HG02981 (cell line): Measurements from ENCODE around the gene SMG9.
"Not testable (repeated sequence)": the region's sequence is repeated elsewhere in the genome, so short reads cannot be mapped to it uniquely, and the experiment has no call there.

ENCODE experiments used
- ATAC-seq: cut with Tn5 transposase; IDR thresholded peaks from one replicate; pipeline ENCODE4 v1.9.1; 2021; ENCODE audit warnings: mild to moderate bottlenecking, moderate library complexity; ENCODE audit not compliant: unreplicated experiment

SMG9 gene

DNA sequence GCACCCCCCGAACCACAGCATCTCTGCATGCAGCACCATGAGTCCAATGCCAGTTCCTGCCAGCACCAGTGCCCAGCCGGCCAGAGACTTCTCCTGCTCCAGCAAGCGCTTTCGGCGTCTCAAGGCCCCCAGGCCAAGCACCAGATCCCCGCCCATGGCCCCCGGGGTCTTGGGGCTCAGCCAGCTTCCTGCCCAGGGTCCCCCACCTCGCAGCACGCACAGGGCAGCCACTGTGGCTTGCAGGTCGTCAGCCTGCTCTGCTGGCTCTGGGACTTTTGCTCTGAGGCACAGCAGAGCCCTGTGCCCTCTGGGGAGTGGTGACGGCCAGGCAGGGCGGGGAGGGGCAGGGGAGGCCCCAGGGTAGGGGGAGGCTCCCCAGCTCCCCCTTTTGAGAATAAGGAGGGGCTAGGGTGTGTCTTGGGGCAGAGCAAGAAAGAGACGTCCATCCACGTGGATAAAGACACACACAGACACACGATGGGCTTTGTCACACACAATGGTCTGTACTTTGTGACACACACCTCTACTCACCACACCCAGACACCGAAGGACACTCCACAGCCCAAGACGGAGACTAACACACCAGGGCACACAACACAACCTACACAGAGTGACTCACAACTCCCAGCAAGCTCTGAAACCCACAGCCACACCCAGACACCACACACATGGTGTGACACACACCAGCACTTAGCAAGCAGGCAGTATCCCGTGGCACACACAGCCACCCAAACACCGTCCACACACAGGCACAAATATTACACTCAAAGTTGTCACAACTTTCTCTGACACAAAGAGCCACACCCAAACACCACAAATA lies 26.2 kb upstream of the SMG9 start, which contains the start of gene KCNN4:
TSS of gene KCNN4 (minus strand) at position 268 of the 820 bp plus-strand sequence. CDS start at position 156, 112 bp downstream.
- ATAC-seq = no peak

DNA sequence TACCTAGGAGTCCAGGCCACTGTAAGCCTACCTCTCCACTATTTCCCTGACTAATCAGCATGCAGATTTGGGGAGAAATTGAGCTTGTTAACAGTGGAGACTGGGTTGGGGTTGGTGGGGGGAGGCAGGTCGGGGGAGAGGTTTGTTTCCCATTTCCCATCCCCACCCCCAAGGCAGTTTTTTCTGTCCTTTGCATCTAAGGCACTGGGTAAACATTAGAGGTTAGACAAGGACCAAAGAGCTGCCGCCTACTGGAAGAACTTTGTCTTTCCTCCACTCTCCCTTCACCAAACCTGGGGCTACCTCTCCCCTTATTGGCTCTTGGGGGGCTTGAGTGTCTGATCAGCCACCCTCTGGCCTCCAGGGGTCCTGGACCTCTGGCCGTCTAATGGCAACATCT lies 25.1 kb upstream of the SMG9 start:
- ATAC-seq = no peak

DNA sequence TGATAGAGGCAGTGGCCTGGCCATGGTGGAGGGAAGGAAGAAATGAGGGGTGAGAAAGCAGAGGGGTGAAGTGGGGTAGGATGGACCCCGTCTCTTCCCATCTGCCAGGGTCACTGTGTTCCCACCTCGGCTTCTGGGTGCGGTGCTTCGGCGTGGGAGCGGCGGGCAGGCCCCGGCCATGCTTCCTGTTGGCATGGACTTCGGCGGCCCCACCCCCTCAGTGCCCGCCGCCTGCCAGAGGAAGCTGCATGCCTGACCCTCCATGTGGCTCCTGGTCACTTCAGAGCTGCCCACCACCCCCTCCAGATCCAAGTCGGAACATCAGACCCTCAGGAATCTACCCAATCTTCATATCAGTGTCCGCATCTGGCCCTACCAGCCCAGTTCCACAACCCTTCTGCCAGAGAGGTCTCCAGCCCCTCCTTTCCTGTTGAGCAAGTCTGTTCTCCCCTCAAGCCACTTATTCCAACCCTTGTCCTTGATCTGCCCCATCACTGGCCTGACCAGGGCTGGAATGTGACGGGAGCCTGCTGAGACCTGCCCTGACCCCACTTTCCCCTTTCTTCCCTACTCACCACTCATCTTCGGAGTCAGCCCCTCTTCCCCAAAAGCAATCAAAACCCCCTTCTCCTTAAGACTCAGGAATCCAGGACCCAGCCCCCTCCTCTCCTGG lies 24.5 kb upstream of the SMG9 start:
- no peak for ATAC-seq

DNA sequence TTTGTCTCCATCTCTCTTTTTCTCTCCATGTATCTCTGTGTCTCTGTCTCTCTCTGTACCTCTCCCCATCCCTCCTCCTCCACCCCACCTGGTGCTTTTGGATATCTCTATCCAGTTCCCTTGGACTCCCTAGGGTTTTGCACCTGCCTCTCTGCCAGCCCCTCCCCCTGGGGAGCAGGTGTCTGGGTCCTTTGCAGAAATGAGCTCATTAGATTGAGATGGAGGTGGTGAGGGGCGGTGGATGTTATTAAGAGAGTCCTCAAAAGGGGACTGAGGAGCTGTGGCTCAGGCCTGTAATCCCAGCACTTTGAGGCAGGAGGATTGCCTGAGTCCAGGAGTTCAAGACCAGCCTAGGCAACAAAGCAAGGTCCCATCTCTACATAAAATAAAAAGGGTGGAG lies 23.9 kb upstream of the SMG9 start:
- ATAC-seq = no peak

DNA sequence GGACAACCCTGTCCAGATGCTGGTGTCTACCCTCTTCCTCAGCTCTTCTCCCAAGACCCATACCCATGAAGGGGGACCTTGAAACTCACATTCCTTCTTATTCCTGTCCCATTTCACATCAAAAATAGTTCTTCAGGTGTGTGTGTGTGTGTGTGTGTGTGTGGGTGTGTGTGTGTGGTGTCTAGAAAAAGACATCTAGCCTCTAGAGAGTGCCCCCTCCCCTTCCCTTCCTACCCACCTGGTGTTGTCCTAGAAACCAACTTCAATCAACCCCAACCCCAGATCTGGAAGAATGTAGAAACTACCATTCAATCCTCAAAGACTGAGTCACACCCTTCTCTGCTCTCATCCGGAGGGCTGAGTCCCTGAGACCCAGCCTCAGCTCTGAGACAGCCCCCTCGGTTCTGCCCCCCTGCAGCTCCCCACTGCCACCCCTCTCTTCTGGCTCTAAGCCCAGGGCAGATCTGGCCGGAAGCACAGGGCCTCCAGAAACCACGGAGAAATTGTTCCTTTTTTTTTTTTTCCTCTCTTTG lies 22.5 kb upstream of the SMG9 start:
- ATAC-seq = no peak

DNA sequence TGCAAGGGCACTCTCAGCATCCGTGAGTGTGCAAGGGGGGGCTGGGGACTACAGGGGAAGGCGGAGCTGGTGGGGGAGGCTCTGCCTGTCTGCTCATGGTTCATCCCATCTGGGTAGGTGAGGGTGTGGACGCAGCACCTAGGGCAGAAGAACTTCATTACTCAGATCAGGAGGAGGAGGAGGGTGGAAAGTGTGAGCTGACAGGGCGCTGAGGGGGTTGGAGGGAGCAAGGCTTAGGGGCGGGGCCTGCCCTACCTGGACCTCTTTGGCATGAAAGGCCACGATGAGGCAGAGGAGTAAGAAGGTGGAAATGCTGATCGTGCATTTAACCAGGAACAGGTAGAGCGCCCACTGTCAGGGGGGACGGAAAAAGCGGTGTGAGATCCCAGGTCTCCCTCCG lies 21.5 kb upstream of the SMG9 start:
- ATAC-seq = no peak

DNA sequence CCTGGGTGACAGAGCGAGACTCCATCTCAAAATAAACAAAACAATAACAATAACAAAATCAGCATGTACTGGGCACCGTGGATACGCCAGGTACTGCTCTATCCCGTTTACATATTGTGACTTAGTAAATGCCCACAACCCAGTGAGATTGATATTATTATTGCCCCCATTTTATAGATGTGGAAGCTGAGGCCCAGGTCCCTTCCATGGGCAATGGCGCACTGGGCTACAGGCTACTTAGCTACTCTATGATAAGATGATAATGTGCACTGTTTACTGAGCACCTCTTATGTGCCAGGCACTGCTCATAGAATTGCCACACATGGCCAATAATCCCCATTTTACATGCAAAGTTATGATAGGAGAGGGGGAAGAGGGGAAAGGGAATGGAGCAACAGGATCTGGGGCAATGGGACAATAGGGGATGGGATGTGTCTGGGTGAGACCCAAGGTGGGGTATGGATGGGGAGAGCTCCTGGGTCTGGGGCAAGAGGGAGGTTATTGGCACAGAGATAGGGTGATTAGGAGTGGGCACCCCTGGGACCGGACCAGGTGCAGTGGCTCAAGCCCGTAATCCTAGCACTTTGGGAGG lies 20.6 kb upstream of the SMG9 start:
- ATAC-seq = no peak

DNA sequence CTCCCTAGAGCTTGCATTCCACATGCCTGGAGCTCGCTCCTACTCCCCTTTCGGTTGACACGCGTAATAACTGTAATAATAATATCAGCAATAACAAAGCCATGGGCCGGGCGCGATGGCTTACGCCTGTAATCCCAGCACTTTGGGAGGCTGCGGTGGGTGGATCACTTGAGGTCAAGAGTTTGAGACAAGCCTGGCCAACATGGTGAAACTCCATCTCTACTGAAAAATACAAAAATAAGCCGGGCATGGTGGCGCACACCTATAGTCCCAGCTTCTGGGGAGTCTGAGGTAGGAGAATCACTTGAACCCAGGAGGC lies 20.1 kb upstream of the SMG9 start:
- not testable (repeated sequence) for ATAC-seq

DNA sequence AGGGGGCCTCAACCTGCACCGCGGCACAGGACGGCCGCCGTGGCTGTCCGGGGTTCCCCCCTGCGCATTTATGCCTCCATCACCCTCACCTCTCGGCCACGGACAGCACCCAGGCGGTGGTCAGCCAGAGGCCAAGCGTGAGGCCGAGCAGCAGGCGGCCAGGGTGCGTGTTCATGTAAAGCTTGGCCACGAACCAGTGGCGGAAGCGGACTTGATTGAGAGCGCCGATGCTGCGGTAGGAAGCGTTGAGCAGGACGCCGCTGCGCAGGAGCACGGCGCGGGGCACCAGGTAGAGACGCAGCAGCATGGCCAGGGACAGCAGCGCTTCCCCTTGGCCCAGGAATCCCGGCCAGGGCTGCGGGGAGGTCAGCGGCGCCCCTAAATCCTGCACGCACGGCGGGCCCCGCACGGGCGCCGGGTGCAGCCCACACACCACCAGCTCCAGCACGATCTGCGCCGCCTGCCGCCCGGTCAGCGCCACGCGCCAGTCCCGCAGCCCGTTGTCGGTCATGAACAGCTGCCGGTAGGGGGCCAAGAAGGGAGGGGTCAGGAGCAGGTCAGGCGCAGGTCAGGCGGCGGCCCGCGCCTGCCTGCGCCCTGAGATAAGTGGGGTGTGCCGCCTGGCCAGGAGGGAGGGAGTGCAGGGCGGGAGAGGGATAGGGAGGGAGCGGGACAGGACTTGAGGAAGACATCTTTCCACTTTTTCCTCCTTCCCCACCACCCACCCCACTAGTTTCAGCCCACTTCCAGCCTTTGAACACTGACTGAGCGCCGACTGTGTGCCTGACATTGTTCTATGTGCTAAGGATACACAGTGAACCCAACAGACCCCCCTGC lies 19.6 kb upstream of the SMG9 start:
- ATAC-seq = no peak

DNA sequence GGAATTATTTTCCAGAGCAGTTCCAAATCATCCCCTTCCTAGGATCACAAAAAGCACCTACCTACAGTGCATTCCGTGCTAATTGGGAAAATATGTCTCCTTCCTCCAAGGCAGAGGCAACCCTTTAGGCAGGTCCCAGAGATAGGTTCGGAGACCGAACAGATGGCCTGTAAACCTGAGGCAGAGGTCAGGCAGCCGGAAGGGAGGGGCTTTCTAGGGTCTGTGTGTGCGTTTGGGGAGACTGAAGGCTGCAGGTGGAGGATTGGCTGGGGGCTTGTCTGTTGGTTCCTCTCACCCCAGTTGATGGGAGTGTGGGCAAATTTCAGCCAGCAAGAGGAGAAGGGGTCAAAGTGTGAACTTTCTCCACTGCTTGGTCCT lies 19.0 kb upstream of the SMG9 start:
- ATAC-seq = no peak

DNA sequence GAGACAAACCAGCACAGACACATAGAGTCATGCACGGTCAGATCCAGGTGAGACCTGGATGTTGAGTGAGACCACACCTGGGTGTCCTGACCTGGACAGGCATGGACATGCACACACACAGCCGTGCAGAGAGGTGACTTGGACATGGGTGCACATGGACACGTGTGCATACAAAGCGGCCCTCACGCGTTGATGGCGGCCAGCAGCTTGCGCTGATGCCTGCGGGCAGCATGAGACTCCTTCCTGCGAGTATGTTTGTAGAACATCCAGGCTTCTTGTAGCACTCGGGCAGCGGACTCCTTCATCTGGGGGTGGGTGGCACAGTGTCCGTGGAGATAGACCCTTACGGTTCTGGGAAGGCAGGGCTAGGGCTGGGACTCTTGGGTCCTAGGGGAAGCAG lies 14.5 kb upstream of the SMG9 start:
- no peak for ATAC-seq

DNA sequence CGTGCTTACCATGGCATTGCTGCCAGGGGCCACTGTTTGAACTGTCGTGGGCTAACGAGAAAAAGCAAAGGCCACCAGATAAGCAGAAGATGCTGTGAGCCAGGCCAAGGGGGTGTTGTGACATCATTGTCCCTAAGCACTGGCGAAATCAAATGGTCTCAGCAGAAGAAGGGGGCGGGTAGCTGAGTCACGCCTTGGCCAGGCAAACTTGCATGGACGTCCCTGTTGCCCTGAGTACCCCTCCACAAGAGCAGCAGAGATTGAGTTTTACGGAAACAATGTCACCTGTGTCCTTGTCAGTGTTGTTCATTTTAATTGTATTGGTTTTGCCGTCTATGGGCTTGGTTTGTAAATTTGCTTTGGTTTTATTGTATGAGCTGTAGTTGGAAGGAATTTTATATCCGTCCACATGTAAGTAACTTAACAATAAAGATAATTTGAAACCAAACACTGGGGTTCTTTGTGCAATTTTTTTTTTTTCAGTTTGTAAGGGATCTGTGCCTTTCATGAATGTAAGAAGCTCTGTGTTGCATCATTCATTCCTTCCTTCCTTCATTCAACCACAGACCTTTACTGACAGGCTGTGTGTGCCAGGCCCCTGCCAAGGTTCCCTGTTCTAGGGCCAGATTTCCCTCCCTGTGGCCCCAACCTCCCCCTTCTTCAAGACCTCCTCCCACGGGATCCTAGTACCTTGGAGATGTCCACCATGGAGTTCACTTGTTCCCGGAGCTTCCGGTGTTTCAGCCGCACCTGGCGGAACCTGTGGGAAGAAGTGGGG lies 13.7 kb upstream of the SMG9 start:
- no peak for ATAC-seq

DNA sequence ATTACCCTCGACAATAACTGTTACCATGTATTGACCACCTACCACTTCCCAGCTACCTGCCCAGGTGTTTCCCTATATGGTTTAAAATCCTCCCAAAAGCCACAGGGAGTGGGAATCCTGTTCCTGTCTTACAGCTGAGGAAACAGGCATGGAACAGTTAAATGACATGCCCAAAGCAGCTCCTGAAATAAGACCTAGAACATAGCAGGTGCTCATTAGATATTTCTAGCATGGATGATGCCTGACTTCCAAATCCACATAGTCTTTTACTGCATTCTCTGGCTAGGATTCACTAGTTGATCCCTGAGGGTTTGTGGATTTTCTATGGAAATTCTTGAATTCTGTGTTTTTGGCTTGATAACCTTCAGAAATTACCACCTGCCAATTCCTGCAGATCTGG lies 13.1 kb upstream of the SMG9 start:
- no peak for ATAC-seq

DNA sequence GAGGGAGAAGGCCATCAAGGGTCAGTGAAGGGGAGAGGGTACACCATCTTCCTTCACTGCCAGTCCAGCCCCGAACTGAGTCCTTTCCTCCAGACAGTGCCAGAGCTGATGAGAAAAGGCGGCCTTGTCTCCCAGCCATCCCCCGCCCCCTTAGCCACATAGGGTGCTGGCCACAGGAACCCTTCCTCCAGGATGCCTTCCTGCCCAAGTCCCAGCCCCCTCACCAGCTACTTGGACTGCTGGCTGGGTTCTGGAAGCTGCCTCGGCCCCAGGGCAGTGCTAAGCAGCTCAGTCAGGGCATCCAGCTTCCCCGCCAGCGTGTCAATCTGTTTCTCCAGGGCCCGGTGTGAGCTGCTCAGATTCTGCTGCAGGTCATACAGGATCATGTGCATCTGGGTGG lies 12.6 kb upstream of the SMG9 start:
- no peak for ATAC-seq

DNA sequence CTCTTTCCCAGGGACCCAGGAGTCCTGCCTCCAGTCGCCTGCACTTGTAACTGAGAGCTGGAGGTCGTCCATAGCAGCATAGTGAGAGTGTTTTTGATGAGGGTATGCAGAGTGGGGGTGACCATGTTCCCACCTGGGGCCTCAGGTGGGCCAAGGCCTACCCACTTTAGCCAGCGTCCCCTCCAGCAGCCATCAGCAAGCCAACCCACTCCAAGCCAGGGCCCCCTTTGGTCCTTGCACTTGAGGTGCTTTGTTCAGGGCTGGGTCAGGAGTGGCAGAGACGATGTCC lies 11.9 kb upstream of the SMG9 start:
- no peak for ATAC-seq

DNA sequence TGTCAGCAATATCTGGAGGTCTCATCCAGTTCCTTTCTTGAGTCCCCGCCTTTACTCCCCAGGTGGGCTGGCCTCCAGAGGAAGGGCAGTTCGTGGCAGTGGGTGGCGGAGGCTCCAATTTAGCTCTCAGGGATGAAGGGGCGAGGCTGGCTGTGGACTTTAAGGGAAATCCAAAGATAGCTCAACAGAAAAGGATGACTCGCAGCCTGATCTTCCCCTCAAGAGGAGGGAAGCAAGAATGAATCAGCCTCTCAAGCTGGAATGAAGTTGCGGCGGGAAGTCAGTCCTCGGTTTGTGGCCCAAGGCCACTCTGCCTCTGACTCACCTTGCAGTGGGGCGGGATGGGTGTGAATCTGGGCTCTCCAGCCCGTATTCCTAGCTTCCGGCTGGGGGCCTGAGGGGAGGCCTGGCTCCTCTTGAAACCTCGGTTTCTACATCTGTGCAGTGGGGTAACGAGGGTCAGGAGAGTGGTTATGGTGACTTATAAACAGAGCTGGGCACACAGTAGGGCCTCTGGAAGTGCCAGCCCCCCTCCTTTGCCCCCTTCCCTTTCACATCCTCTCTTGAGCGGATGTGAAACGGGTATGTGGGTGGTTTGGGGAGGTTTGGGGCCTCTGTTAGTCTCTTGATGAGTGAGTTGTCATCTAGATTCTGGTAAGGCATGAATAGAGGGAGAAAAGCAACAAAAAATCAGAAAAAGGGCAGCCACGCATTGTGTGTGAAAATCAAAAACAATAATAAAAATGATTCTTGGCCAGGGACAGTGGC lies 10.5 kb upstream of the SMG9 start:
- peak; percentile 62 for ATAC-seq

DNA sequence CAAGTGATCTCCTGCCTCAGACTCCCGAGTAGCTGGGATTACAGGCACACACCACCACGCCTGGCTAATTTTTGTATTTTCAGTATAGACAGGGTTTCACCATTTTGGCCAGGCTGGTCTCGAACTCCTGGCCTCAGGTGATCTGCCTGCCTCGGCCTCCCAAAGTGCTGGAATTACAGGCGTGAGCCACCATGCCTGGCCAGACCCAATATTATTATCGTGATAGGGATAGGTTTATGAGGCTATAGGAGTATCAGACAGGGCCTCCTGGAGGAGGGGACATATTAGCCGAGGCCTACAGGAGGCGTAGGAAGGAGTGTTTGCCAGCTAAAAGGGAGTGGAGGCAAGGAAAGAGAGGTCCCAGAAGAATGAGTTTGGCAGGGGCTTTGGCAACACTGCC lies 9.9 kb upstream of the SMG9 start:
- ATAC-seq = not testable (repeated sequence)

DNA sequence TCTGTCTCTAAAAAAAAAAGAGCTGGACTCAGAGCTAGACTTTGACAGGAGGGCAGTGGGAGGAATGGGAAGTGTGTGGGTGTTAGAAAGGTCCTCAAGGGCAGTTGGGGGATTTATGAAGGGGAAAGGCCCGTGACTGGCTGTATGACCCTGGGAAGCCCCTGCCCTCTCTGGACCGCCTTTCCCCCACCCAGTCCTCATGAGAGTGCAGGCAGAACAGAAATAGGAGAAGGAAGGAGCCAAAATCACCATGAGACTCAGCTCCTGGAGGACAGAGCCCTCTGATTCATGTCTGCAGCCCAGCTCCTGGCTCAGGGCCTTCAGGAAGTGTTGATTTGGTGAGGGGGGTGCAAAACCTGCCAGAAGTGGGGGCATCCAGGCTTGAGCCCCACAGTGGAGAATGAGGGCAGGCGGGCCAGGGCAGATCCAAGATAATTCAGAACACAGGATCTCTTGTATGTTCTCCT lies 8.7 kb upstream of the SMG9 start:
- ATAC-seq = no peak

DNA sequence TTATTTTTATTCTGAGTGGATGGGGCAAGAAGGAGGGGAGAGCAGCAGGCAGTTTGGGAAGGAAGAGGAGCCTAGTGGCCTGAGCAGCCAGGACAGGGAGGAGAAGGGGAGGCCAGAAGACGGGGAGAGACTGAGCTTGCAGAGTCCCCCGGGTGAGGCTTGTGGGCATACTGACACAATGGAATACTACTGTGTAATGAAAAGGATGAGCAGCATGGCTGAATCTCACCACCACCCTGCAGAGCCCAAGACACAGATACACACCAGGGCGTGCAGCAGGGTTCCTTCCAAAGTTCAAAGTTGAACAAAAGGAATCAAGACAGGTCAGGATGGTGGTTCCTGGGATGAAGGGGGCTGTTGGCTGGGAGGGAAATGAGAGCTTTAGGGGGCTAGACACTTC lies 8.1 kb upstream of the SMG9 start:
- ATAC-seq = no peak

DNA sequence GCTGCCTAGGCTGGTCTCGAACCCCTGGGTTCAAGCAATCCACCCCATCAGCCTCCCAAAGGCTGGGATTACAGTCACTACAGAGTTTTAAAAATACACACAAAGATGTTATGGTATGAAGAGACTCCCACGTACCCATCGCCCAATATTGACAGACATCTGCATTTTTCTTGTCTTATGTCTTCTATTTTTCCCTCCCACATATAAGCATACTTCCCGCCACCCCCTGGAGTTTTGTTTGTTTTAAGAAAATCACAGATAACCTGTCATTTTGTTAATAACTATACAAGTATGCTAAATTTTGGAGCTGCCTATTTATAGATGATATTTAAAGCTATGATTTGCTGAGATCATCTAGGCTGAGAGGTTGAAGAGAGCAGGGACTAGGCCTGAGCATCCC lies 6.2 kb upstream of the SMG9 start:
- ATAC-seq = no peak
